Panc1 (cell line): Measurements from ENCODE around the gene PM20D2. TPM values are rescaled to one million over a fixed set of nuclear protein-coding genes. Genes with fewer than 3 reads are reported as not detected.
"Not testable (repeated sequence)": the region's sequence is repeated elsewhere in the genome, so short reads cannot be mapped to it uniquely, and the experiment has no call there.

Experiments used
- ATAC-seq: fragments of 200-7000 bp; cut with Tn5 transposase; 2 replicates; pipeline ENCODE4 v1.9.1; 2020; ENCODE audit warnings: mild to moderate bottlenecking, moderate library complexity
- BruUV-seq: library from RNA; stranded (reverse); fragments of 400-500 nt; replicated peaks from 2 replicates; lab custom pipeline; 2021; lab: Mats Ljungman, UMichigan
- CTCF ChIA-PET: fragments of 300-600 bp; sonication (Branson Sonifier 250); formaldehyde crosslinking; loops from one replicate; lab custom pipeline; 2022; ENCODE audit warnings: antibody characterized with exemption; lab: Charles Lee
- POLR2A ChIA-PET: fragments of 300-600 bp; sonication (Branson Sonifier 250); formaldehyde crosslinking; loops from one replicate; lab custom pipeline; 2022; ENCODE audit warnings: antibody characterized with exemption; lab: Charles Lee
- DNase-seq: peaks from one replicate; pipeline ENCODE4 v3.0.0-alpha.2; 2010; ENCODE audit warnings: low read depth, low spot score
- H3K27ac ChIP-seq: 2 replicates; pipeline ENCODE4 v1.5.1; 2011; ENCODE audit warnings: mild to moderate bottlenecking, low read length, inconsistent platforms
- H3K27me3 ChIP-seq: fragments of 200-500 bp; sonication (Bioruptor generic); 2 replicates; pipeline ENCODE4 v1.6.0; 2014; ENCODE audit warnings: low read length, inconsistent platforms; ENCODE audit not compliant: control insufficient read depth, insufficient read depth
- H3K36me3 ChIP-seq: fragments of 200-500 bp; sonication (Bioruptor generic); 2 replicates; pipeline ENCODE4 v1.5.1; 2014; ENCODE audit warnings: inconsistent platforms, mild to moderate bottlenecking, low read length, moderate library complexity; ENCODE audit not compliant: control insufficient read depth, insufficient read depth
- H3K4me1 ChIP-seq: 2 replicates; pipeline ENCODE4 v1.5.1; 2011; ENCODE audit warnings: inconsistent platforms, mild to moderate bottlenecking, low read length, moderate library complexity; ENCODE audit not compliant: control insufficient read depth, insufficient read depth
- H3K4me3 ChIP-seq, 2 experiments: 2 replicates each; pipeline ENCODE4 v1.5.1; 2011 to 2012; ENCODE audit warnings: low read depth in 2 of 2, low read length in 2 of 2, mild to moderate bottlenecking in 2 of 2, inconsistent platforms in 1 of 2, moderate library complexity in 1 of 2
- H3K9me3 ChIP-seq: fragments of 200-500 bp; sonication (Bioruptor generic); 2 replicates; pipeline ENCODE4 v1.5.1; 2014; ENCODE audit warnings: low read depth, mild to moderate bottlenecking, inconsistent platforms, low read length, moderate library complexity; ENCODE audit not compliant: control insufficient read depth, insufficient read depth
- CTCF ChIP-seq: fragments of 450-650 bp; IDR thresholded peaks from 2 replicates; pipeline ENCODE4 v1.5.1; 2017; ENCODE audit warnings: mild to moderate bottlenecking
- POLR2AphosphoS5 ChIP-seq: IDR thresholded peaks from 2 replicates; pipeline ENCODE4 v1.6.1; 2012; ENCODE audit warnings: mild to moderate bottlenecking, low read depth, low read length, moderate library complexity
- REST ChIP-seq, 2 experiments: IDR thresholded peaks; 2 replicates each; pipeline ENCODE4 v1.6.1; 2011 to 2012; ENCODE audit warnings: low read depth in 2 of 2, control low read depth in 1 of 2, low read length in 1 of 2, mild to moderate bottlenecking in 1 of 2, moderate library complexity in 1 of 2; ENCODE audit not compliant: insufficient read depth in 1 of 2
- SIN3A ChIP-seq: IDR thresholded peaks from 2 replicates; pipeline ENCODE4 v1.6.1; 2012; ENCODE audit warnings: low read depth, mild to moderate bottlenecking, low read length, moderate library complexity, borderline replicate concordance; ENCODE audit not compliant: insufficient read depth
- TCF7L2 ChIP-seq: IDR thresholded peaks from 2 replicates; pipeline ENCODE4 v1.6.1; 2011; ENCODE audit warnings: mild to moderate bottlenecking, low read depth, low read length, inconsistent platforms
- in situ Hi-C: cut with HindIII; loops from 2 replicates; pipeline ENCODE4 v1.10.0; 2016; ENCODE audit warnings: low sequenced_read_pairs, low pct_unique_long_range_greater_than_20kb
- intact Hi-C: fragments of 100-400 bp; cut with micrococcal nuclease; formaldehyde crosslinking; loops from one replicate; pipeline ENCODE4 v1.10.0; 2022; ENCODE audit not compliant: unreplicated experiment
- total RNA-seq: library from RNA; stranded (reverse); gene quantifications from one replicate; pipeline ENCODE4 v1.2.1, GENCODE V29; 2021; ENCODE audit not compliant: unreplicated experiment

The PM20D2 gene
- total RNA-seq, 1 experiment from 2014 or later, result 13.6 TPM

- in situ Hi-C loops (no loop called here), intact Hi-C loops (loop anchor here (1.0 to 10.0 kb wide), 2 partner anchors 120 to 138 kb away; no protein-coding TSS in a partner anchor)
- Histone ChIP-seq H3K4me3 (no peak overlapping the region), H3K27ac (no peak overlapping the region), H3K4me1 (no peaks in the 10 kb centered on the region), H3K27me3 (no peaks in the 10 kb centered on the region; the same call in 1 of the 2 replicates), H3K36me3 (no peaks in the 10 kb centered on the region), H3K9me3 (no peaks in the 10 kb centered on the region)
- no peak for DNase-seq
- ChIA-PET POLR2A (no interaction called here), CTCF (interaction anchor here (0.6 kb wide), 1 partner anchor 60 kb away, joined by 5 read pairs; no protein-coding TSS in a partner anchor)
- peak; percentile 83 for ATAC-seq
- peak; percentile 70; the same call in 1 of the 2 replicates for TF ChIP-seq CTCF
- TF ChIP-seq SIN3A, result no peak
- BruUV-seq, result no TSS peak
Measured at GRCh38 chr6:89122625-89123024, 23.2 kb upstream of the PM20D2 start.

DNA sequence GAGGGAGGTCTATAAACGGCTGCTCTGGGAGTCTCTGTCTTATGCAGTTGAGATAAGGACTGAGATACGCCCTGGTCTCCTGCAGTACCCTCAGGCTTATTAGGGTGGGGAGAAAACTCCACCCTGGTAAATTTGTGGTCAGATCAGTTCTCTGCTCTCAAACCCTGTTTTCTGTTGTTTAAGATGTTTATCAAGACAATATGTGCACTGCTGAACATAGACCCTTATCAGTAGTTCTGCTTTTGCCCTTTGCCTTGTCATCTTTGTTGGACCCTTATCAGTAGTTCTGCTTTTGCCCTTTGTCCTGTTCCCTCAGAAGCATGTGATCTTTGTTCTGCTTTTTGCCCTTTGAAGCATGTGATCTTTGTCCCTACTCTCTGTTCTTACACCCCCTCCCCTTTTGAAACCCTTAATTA lies 17.6 kb upstream of the PM20D2 start:
- H3K36me3 ChIP-seq, BruUV-seq, H3K9me3 ChIP-seq, H3K4me3 ChIP-seq, H3K4me1 ChIP-seq, H3K27ac ChIP-seq, H3K27me3 ChIP-seq, DNase-seq, in situ Hi-C loops, CTCF ChIA-PET, ATAC-seq: not testable (repeated sequence)
- intact Hi-C loops, result loop anchor here (10.0 kb wide), 1 partner anchor 143 kb away; no protein-coding TSS in a partner anchor
- POLR2A ChIA-PET, result interaction anchor here (0.6 kb wide), 1 partner anchor 38 kb away, joined by 14 read pairs; no protein-coding TSS in a partner anchor

GRCh38 chr6:89131599-89131998 lies 14.3 kb upstream of the PM20D2 start:
- in situ Hi-C loops, result no loop called here
- H3K4me3 ChIP-seq, result no peak overlapping the region
- ChIA-PET CTCF (no interaction called here), POLR2A (no interaction called here)
- ATAC-seq (no peak), DNase-seq (no peak)
- no peak overlapping the region for H3K27ac ChIP-seq
- no peaks in the 10 kb centered on the region for H3K4me1 ChIP-seq
- TF ChIP-seq REST (IDR thresholded peaks at IDR 0.05; ENCODE audit: insufficient read depth in 1 of 2, low read depth in 2 of 2, low read length in 1 of 2) (no peak), CTCF (no peak), POLR2AphosphoS5 (no peak), TCF7L2 (no peak), SIN3A (no peak)
- intact Hi-C loops, result no loop called here
- no peaks in the 10 kb centered on the region for H3K9me3 ChIP-seq
- H3K36me3 ChIP-seq, result no peaks in the 10 kb centered on the region
- H3K27me3 ChIP-seq, result no peaks in the 10 kb centered on the region; the same call in 1 of the 2 replicates
- BruUV-seq, result no TSS peak
